GM12878 (cell line): ENCODE data around the gene LENEP. TPM values are rescaled to one million over a fixed set of nuclear protein-coding genes. Genes with fewer than 3 reads are reported as not detected.

Source experiments
- ATAC-seq: fragments of 200-7000 bp; cut with Tn5 transposase; 3 replicates; pipeline ENCODE4 v1.9.1; 2020; ENCODE audit warnings: mild to moderate bottlenecking, moderate library complexity
- BruUV-seq: library from RNA; stranded (reverse); fragments of 400-500 nt; replicated peaks from 2 replicates; lab custom pipeline; 2021; lab: Mats Ljungman, UMichigan
- CTCF ChIA-PET: fragments of 300-600 bp; sonication (Branson Sonifier 250); formaldehyde crosslinking; extraction: SDS; loops from one replicate; lab custom pipeline; 2021; ENCODE audit warnings: inconsistent platforms; lab: Yijun Ruan, JAX
- POLR2A ChIA-PET: fragments of 350-600 bp; formaldehyde crosslinking; extraction: SDS; loops from one replicate; lab custom pipeline; 2021; ENCODE audit warnings: inconsistent platforms; lab: Charles Lee
- RAD21 ChIA-PET: fragments of 300-600 bp; sonication (Branson Sonifier 250); formaldehyde crosslinking; loops from one replicate; lab custom pipeline; 2023; ENCODE audit warnings: antibody characterized with exemption; ENCODE audit not compliant: unreplicated experiment; lab: Charles Lee
- SMC1A ChIA-PET: fragments of 300-600 bp; sonication (Branson Sonifier 250); formaldehyde crosslinking; loops from one replicate; lab custom pipeline; 2023; ENCODE audit not compliant: unreplicated experiment, uncharacterized antibody; lab: Charles Lee
- DNase-seq: peaks from one replicate; pipeline ENCODE4 v3.0.0-alpha.2; 2011; ENCODE audit warnings: low read depth, low spot score
- FAIRE-seq: peaks from 3 replicates; lab custom pipeline; 2011; peaks lifted over from hg19 to GRCh38; lab: Jason Lieb, UNC
- H2AFZ ChIP-seq: 2 replicates; pipeline ENCODE4 v1.6.0; 2011; ENCODE audit warnings: low read depth, low read length, control low read depth; ENCODE audit not compliant: control insufficient read depth
- H3K27ac ChIP-seq: 2 replicates; pipeline ENCODE4 v1.5.1; 2011; ENCODE audit warnings: control low read depth; ENCODE audit not compliant: control insufficient read depth, insufficient read depth
- H3K27me3 ChIP-seq, 2 experiments: replicated peaks in 1 of 2; 2 replicates each; pipeline versions ENCODE4 v1.6.0 to v1.6.1; 2011; ENCODE audit warnings: low read length in 1 of 2; ENCODE audit not compliant: control insufficient read depth in 2 of 2, insufficient read depth in 2 of 2
- H3K36me3 ChIP-seq, 2 experiments: 2 replicates each; pipeline ENCODE4 v1.5.1; 2011; ENCODE audit warnings: low read length in 1 of 2; ENCODE audit not compliant: control insufficient read depth in 2 of 2, insufficient read depth in 2 of 2
- H3K4me1 ChIP-seq: 2 replicates; pipeline ENCODE4 v1.6.1; 2011; ENCODE audit warnings: mild to moderate bottlenecking, low read length, moderate library complexity, mixed read lengths; ENCODE audit not compliant: control insufficient read depth, insufficient read depth
- H3K4me2 ChIP-seq: 2 replicates; pipeline ENCODE4 v1.6.0; 2011; ENCODE audit warnings: control low read depth; ENCODE audit not compliant: control insufficient read depth, insufficient read depth
- H3K4me3 ChIP-seq: fragments of 200-600 bp; sonication (generic); 2 replicates; pipeline ENCODE4 v1.5.1; 2016
- H3K79me2 ChIP-seq: 2 replicates; pipeline ENCODE4 v1.6.0; 2011; ENCODE audit warnings: low read length; ENCODE audit not compliant: control insufficient read depth, insufficient read depth
- H3K9ac ChIP-seq: 2 replicates; pipeline ENCODE4 v1.8.0; 2011; ENCODE audit warnings: low read length, control low read depth, mixed read lengths; ENCODE audit not compliant: control insufficient read depth, insufficient read depth
- H3K9me3 ChIP-seq: replicated peaks from 3 replicates; pipeline ENCODE4 v1.5.1; 2011; ENCODE audit warnings: mild to moderate bottlenecking, low read length; ENCODE audit not compliant: control insufficient read depth, insufficient read depth
- H4K20me1 ChIP-seq: 2 replicates; pipeline ENCODE4 v1.6.0; 2011; ENCODE audit not compliant: control insufficient read depth, insufficient read depth
- CBFB ChIP-seq: IDR thresholded peaks from 2 replicates; pipeline ENCODE4 v1.6.1; 2016; ENCODE audit warnings: antibody characterized with exemption, low read depth
- E2F4 ChIP-seq: IDR thresholded peaks from 2 replicates; pipeline ENCODE4 v1.6.1; 2012; ENCODE audit warnings: low read depth, low read length, improper control_type of control experiment
- EED ChIP-seq: sonication (generic); IDR thresholded peaks from 2 replicates; pipeline ENCODE4 v1.6.1; 2016; ENCODE audit warnings: antibody characterized with exemption, low read depth
- EP300 ChIP-seq, 2 experiments: fragments of 150-350 bp in 1 of 2; IDR thresholded peaks; 2 replicates each; pipeline ENCODE4 v1.6.1; 2011 to 2012; ENCODE audit warnings: low read depth in 2 of 2, low read length in 2 of 2, borderline replicate concordance in 1 of 2, improper control_type of control experiment in 1 of 2, inconsistent platforms in 1 of 2; ENCODE audit not compliant: control insufficient read depth in 1 of 2
- GATAD2B ChIP-seq: fragments of 450-650 bp; conservative IDR thresholded peaks from 2 replicates; pipeline ENCODE4 v1.6.1; 2017; ENCODE audit warnings: low read depth, mild to moderate bottlenecking, moderate library complexity
- IKZF2 ChIP-seq, 2 experiments: fragments of 450-650 bp; IDR thresholded peaks; 2 replicates each; pipeline ENCODE4 v1.6.1; 2017; ENCODE audit warnings: mild to moderate bottlenecking in 2 of 2, moderate library complexity in 2 of 2
- POLR2AphosphoS2 ChIP-seq: IDR thresholded peaks from 2 replicates; pipeline ENCODE4 v1.6.1; 2011; ENCODE audit warnings: low read depth, mild to moderate bottlenecking, low read length, improper control_type of control experiment, moderate library complexity
- POU2F2 ChIP-seq: IDR thresholded peaks from 3 replicates; pipeline ENCODE4 v1.6.1; 2011; ENCODE audit warnings: low read depth, mild to moderate bottlenecking, low read length, borderline replicate concordance
- RELB ChIP-seq: fragments of 450-650 bp; IDR thresholded peaks from 2 replicates; pipeline ENCODE4 v1.6.1; 2017; ENCODE audit warnings: low read depth, mild to moderate bottlenecking, moderate library complexity
- SUZ12 ChIP-seq: fragments of 200-600 bp; sonication (generic); IDR thresholded peaks from one replicate; pipeline ENCODE4 v1.6.1; 2018; ENCODE audit warnings: antibody characterized with exemption, mild to moderate bottlenecking; ENCODE audit not compliant: unreplicated experiment
- YBX1 ChIP-seq: fragments of 450-650 bp; IDR thresholded peaks from 2 replicates; pipeline ENCODE4 v1.6.1; 2016; ENCODE audit warnings: antibody characterized with exemption
- ZNF274 ChIP-seq: IDR thresholded peaks from one replicate; pipeline ENCODE4 v1.8.0; 2011; ENCODE audit not compliant: insufficient read length, insufficient read depth
- WGBS: methylation state at CpG from one replicate; pipeline ENCODE4 v1.1.6; 2016; ENCODE audit warnings: low lambda C conversion rate; ENCODE audit not compliant: insufficient replicate concordance, insufficient coverage; ENCODE audit errors: missing lambda C conversion rate; 5-methylcytosine and 5-hydroxymethylcytosine counted together
- in situ Hi-C: fragments of 300-500 bp; cut with MboI; formaldehyde crosslinking; loops from 9 replicates; pipeline ENCODE4 v1.14.3; 2018; ENCODE audit warnings: mixed read lengths
- intact Hi-C: fragments of 100-400 bp; cut with micrococcal nuclease; formaldehyde crosslinking; loops from one replicate; pipeline ENCODE4 v1.14.2; 2022; ENCODE audit not compliant: unreplicated experiment
- polyA plus RNA-seq, 11 experiments: library from polyadenylated mRNA; depleted of rRNA in 4 of 11; unstranded in 6 of 11; stranded (reverse) in 5 of 11; fragments of >200 nt; fragmentation: Nextera tagmentation in 4 of 11; fragmentation: Illumina TruSeq in 1 of 11; extraction: Ambion mirVana in 4 of 11; extraction: Trizol in 1 of 11; gene quantifications; 1 replicate in 1 of 11; 2 replicates in 10 of 11; pipeline versions ENCODE4 v1.2.1 to v1.2.3, GENCODE V29; 2011 to 2016; ENCODE audit warnings: inconsistent platforms in 2 of 11, missing spikeins in 2 of 11, low read depth in 1 of 11
- total RNA-seq, 4 experiments: library from RNA; depleted of rRNA in 3 of 4; stranded (reverse); fragments of >200 nt in 3 of 4; fragmentation: Illumina TruSeq in 1 of 4; extraction: Trizol in 1 of 4; gene quantifications; 2 replicates each; pipeline versions ENCODE4 v1.2.1 to v1.2.3, GENCODE V29; 2013 to 2021

LENEP gene
- total and polyA plus RNA-seq, 10 of the 15 experiments (the other 5 are each of a cell fraction or from before 2014, with no cell fraction given), result 0.27 to 1.1 (median 0.64) TPM; not detected in 7

DNA sequence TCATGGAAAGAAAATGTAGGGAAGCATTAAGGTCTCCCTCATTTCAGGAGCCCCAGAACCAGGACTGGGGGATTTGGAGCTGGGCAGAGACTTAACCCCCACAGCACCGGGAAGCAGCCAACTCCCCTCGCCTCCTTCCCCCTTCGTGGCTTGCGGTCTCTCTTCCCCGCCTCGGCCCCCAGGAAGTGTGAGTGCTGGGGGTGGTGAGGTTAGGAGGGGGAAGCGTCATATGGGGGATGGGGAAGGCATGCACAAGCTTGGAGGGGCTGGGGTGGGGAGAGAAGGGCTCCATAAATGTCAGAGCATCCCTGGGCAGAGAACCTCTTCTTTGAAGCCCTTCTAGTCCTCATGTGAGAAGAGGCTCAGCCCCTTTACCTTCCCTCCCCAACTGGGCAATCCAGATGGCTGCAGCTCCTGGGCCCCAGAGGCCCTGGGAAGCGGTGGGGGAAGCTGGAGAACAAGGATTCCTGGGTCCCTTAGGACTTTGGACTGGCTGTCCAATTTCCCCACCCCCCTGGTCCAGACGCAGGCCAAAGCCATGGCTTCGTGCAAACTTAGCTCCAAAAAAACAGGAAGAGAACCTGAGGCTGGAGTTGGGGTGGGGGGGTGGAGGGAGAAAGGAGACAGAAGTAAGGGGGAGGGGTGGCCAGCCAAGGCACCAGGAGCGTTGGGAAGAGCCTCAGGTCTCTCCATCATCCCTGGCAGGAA, 17.0 kb downstream of the LENEP start (continued):
- 0 out of 2 replicates have a peak, but pooled peaks have one; percentile 27 for TF ChIP-seq CBFB
- no peak for TF ChIP-seq RELB
- no peak for TF ChIP-seq POLR2AphosphoS2
- no peak for TF ChIP-seq POU2F2
- 0 out of 4 replicates have a peak, but pooled peaks have one; percentile 22 to 25 for TF ChIP-seq IKZF2 (IDR thresholded peaks at IDR 0.05)

GRCh38 chr1:155011004-155011416, 17.6 kb downstream of the LENEP start:
- H3K4me3 ChIP-seq, result no peak overlapping the region
- SMC1A ChIA-PET, result no interaction called here
- in situ Hi-C loops, result no loop called here
- no peak overlapping the region for H3K9ac ChIP-seq
- TF ChIP-seq EED, result no peak
- no peak for TF ChIP-seq ZNF274
- no peak for TF ChIP-seq EP300 (IDR thresholded peaks at IDR 0.05; ENCODE audit: borderline replicate concordance in 1 of 2, control insufficient read depth in 1 of 2, low read depth in 2 of 2, low read length in 2 of 2)
- no peak for TF ChIP-seq YBX1
- no peak for TF ChIP-seq SUZ12
- TF ChIP-seq GATAD2B, result no peak
- no peak for TF ChIP-seq E2F4
- TF ChIP-seq, all 136 proteins: peak for 0
- BruUV-seq, result no TSS peak
- Histone ChIP-seq H3K4me2 (no peak overlapping the region), H3K27me3 (no peaks in the 10 kb centered on the region), H3K79me2 (peaks cover 26% of the 10 kb centered on the region), H3K9me3 (no peaks in the 10 kb centered on the region), H3K4me1 (peaks cover 42% of the 10 kb centered on the region), H3K36me3 (peaks cover 0 to 16% of the 10 kb centered on the region in 2 experiments; a peak in 3 of 4 replicates), H2AFZ (no peak overlapping the region), H3K27ac (no peak overlapping the region), H4K20me1 (0 out of 2 replicates have a peak, but pooled peaks cover 3% of the 10 kb centered on the region)
- no peak for FAIRE-seq
- 92% methylated on average over 5 of the region's 5 CpGs for WGBS
- RAD21 ChIA-PET, result interaction anchor here (0.8 kb wide), 2 partner anchors 27 to 56 kb away, joined by 3 read pairs; no protein-coding TSS in a partner anchor
- DNase-seq, result no peak
- intact Hi-C loops, result no loop called here
- CTCF ChIA-PET, result interaction anchor here (2.1 kb wide), 1 partner anchor 11 kb away, joined by 9 read pairs; no protein-coding TSS in a partner anchor
- POLR2A ChIA-PET, result interaction anchor here (0.6 to 1.4 kb wide), 2 partner anchors 11 to 23 kb away, joined by 3 read pairs; no protein-coding TSS in a partner anchor
- no peak for ATAC-seq
